Measurements from ENCODE around the gene STXBP6.

STXBP6 gene

GRCh38 chr14:24883576-24883975, 166.4 kb downstream of the STXBP6 start (continued):
- TF ChIP-seq ZNF518A (tag by site-specific recombination; conservative IDR thresholded peaks at IDR 0.05; ENCODE audit: low read depth) = no peak
- TF ChIP-seq GLIS1 (tag by site-specific recombination; IDR thresholded peaks at IDR 0.05) = no peak
- TF ChIP-seq BCL11A (tag by site-specific recombination; IDR thresholded peaks at IDR 0.05; ENCODE audit: low read depth) = no peak
- TF ChIP-seq ZNF555 (tag by site-specific recombination; conservative IDR thresholded peaks at IDR 0.05) = no peak
- no peak for TF ChIP-seq ZNF398 (tag by site-specific recombination; IDR thresholded peaks at IDR 0.05)
- no peak for TF ChIP-seq ATF2 (tag by site-specific recombination; IDR thresholded peaks at IDR 0.05; ENCODE audit: low read depth)
- TF ChIP-seq ZNF274 (IDR thresholded peaks at IDR 0.05; ENCODE audit: low read length) = no peak
- TF ChIP-seq ZNF274 (tag by site-specific recombination; IDR thresholded peaks at IDR 0.05; ENCODE audit: borderline replicate concordance) = no peak
- no peak for TF ChIP-seq TRIM28 (IDR thresholded peaks at IDR 0.05; ENCODE audit: borderline replicate concordance, low read length)

DNA sequence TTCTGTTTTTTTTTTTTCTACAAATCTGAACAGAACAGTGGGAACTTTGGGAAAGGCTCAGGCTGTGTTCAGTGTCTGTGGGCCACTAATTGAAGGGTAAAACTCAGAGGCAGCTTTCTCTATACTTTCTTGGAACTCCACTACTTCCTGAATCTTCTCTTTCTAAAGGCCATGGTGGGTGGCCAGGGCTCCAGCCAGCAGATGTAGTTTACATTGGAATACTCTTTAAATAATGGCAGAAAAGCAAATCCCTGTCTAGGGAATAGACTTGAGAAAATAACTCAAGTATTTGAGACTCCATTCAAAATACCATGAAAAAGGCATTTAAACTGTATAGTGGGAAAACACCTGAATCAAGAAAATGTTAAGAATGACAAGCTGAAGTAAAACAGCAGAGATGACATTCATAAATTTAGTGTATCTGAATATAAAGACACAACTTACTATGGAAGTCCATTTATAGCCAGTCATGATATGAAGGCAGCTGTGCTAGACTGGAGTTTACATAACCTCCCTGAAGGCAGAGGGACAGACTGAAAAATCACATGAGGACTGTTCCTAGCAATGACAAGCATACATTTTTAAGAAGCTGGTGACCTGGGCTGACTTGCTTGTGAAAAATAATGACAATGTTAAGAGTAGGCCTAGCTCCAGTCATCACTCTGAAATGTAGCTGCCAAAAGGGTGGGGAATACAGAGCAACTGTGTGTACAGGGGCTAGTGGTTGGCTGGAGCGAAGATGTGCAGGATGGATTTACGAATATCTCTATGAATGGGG, 168.6 kb downstream of the STXBP6 start:
- 0 out of 2 replicates have a peak, but pooled peaks cover 2% of the 10 kb centered on the region for H3K4me1 ChIP-seq (ENCODE audit: control insufficient read depth, insufficient read depth, low read length)
- no peaks in the 10 kb centered on the region for H3K9me3 ChIP-seq (ENCODE audit: control insufficient read depth, insufficient read depth, low read depth, low read length)
- CTCF ChIA-PET = interaction anchor here (1.0 kb wide), 1 partner anchor 154 kb away, joined by 5 read pairs; no protein-coding TSS in a partner anchor
- H3K4me3 ChIP-seq (ENCODE audit: low read depth, low read length) = no peak overlapping the region
- H3K36me3 ChIP-seq (ENCODE audit: control insufficient read depth in 2 of 2, insufficient read depth in 1 of 2, low read length in 2 of 2) = no peaks in the 10 kb centered on the region
- H3K27ac ChIP-seq (ENCODE audit: extremely low read depth, low read depth, low read length) = no peak overlapping the region
- POLR2A ChIA-PET = no interaction called here
- TF ChIP-seq PRDM6 (tag by site-specific recombination; IDR thresholded peaks at IDR 0.05) (no peak), ZNF394 (tag by site-specific recombination; IDR thresholded peaks at IDR 0.05; ENCODE audit: borderline replicate concordance) (no peak), ZNF19 (tag by site-specific recombination; IDR thresholded peaks at IDR 0.05; ENCODE audit: low read depth) (no peak), BCL11A (tag by site-specific recombination; IDR thresholded peaks at IDR 0.05; ENCODE audit: low read depth) (no peak), ZNF10 (tag by site-specific recombination; IDR thresholded peaks at IDR 0.05) (no peak), ZNF132 (tag by site-specific recombination; IDR thresholded peaks at IDR 0.05; ENCODE audit: borderline replicate concordance) (no peak), ZIC2 (tag by site-specific recombination; IDR thresholded peaks at IDR 0.05) (no peak), ZNF155 (tag by site-specific recombination; IDR thresholded peaks at IDR 0.05) (no peak), ZNF548 (tag by site-specific recombination; IDR thresholded peaks at IDR 0.05) (no peak), ZFP69B (tag by site-specific recombination; IDR thresholded peaks at IDR 0.05) (no peak), ZBTB8A (tag by site-specific recombination; IDR thresholded peaks at IDR 0.05) (no peak)
- TF ChIP-seq, protein P1, sequence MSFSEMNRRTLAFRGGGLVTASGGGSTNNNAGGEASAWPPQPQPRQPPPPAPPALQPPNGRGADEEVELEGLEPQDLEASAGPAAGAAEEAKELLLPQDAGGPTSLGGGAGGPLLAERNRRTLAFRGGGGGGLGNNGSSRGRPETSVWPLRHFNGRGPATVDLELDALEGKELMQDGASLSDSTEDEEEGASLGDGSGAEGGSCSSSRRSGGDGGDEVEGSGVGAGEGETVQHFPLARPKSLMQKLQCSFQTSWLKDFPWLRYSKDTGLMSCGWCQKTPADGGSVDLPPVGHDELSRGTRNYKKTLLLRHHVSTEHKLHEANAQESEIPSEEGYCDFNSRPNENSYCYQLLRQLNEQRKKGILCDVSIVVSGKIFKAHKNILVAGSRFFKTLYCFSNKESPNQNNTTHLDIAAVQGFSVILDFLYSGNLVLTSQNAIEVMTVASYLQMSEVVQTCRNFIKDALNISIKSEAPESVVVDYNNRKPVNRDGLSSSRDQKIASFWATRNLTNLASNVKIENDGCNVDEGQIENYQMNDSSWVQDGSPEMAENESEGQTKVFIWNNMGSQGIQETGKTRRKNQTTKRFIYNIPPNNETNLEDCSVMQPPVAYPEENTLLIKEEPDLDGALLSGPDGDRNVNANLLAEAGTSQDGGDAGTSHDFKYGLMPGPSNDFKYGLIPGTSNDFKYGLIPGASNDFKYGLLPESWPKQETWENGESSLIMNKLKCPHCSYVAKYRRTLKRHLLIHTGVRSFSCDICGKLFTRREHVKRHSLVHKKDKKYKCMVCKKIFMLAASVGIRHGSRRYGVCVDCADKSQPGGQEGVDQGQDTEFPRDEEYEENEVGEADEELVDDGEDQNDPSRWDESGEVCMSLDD (tag by site-specific recombination; IDR thresholded peaks at IDR 0.05) = no peak
- TF ChIP-seq, protein P2, sequence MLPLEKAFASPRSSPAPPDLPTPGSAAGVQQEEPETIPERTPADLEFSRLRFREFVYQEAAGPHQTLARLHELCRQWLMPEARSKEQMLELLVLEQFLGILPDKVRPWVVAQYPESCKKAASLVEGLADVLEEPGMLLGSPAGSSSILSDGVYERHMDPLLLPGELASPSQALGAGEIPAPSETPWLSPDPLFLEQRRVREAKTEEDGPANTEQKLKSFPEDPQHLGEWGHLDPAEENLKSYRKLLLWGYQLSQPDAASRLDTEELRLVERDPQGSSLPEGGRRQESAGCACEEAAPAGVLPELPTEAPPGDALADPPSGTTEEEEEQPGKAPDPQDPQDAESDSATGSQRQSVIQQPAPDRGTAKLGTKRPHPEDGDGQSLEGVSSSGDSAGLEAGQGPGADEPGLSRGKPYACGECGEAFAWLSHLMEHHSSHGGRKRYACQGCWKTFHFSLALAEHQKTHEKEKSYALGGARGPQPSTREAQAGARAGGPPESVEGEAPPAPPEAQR (tag by site-specific recombination; IDR thresholded peaks at IDR 0.05) = no peak

Data from HEK293 (cell line).